CD4-positive, alpha-beta T cell treated with Interleukin-10 for 1 hour (primary cell): ENCODE data around the gene TIMM50.
"Not testable (repeated sequence)": the region's sequence is repeated elsewhere in the genome, so short reads cannot be mapped to it uniquely, and the experiment has no call there.

Experiments
- DNase-seq: peaks from one replicate; pipeline ENCODE4 v3.0.0-alpha.2; 2020

Gene TIMM50

DNA sequence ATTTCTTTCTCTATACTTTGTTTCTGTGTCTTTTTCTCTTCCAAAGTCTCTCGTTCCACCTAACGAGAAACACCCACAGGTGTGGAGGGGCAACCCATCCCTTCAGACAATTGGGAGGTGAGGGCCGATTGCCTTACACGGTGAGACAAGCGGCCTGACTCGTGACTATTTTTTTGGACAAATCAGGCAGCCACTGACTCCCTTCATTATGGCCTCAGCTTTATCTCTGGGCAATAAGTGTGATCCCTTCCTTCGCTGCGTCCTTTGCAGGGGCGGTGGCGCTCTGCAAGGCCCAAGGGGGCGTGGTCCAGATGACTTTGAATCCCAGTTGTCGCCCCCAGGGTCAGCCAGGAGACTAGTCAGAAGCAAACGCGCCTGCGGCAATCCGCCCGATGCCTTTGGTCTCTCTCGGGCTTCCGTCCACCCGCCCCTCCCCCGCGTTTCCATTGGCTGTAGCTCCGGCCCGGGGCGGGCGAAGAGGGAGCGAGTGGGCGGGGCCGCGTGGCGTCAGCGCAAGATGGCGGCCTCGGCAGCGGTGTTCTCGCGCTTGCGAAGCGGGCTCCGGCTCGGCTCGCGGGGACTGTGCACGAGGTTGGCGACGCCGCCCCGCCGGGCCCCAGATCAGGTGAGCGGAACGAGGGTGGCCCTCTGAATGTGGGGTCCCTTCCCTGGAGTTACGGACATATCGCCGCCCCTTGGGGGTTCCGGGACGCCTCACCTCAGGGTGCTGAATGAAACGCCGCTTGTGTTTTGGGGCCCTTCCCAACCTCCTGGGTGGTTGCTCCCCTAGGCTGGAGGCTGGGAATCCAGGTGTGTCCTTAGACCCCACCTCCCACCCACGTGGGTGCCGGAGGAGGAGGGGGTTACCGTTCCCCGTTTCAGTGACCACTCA, at the start of gene TIMM50:
TSS of gene TIMM50 (plus strand) at position 502 of the 892 bp plus-strand sequence. CDS start at position 518, 16 bp downstream.
- DNase-seq: peak; percentile 97

DNA sequence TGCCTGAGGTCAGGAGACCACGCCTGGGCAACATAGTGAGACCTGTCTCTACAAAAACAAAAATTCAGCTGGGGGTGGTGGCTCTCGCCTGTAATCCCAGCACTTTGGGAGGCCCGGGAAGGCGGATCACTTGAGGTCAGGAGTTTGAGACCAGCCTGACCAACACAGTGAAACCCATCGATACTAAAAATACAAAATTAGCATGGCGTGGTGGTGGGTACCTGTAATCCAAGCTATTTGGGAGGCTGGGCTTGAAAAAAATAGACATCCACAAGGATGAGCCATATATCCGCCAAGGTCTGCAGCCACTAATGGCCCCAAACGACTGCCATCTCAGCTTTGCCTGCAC, 48.0 kb upstream of the TIMM50 start:
- DNase-seq: peak; percentile 4

DNA sequence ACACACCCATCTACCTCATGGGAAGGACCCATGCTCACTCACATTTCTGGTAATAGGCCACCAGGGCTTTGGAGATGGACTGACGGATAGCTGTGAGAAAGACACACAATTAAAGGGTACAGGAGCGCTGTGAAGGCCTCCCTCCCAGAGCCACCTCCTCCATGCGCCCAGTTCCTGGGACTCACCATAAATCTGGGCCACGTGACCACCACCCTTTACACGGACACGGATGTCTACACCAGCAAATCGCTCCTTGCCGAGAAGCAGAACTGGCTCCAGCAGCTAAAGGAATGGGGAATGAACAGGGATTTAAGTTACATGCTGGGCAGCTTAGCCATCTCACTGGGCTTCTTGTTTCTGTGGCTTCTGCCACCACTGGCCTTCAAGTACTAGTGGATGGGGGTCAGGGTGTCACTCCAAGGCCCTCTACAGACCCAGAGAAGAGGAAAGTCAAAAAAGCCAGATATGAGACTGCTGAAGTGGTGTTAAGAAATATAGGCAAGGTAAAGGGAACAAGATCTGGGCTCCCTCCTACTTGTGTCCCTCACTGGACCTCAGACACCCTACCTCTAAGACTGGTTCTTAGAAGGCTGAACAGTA, 47.1 kb upstream of the TIMM50 start:
- DNase-seq: peak; percentile 6

DNA sequence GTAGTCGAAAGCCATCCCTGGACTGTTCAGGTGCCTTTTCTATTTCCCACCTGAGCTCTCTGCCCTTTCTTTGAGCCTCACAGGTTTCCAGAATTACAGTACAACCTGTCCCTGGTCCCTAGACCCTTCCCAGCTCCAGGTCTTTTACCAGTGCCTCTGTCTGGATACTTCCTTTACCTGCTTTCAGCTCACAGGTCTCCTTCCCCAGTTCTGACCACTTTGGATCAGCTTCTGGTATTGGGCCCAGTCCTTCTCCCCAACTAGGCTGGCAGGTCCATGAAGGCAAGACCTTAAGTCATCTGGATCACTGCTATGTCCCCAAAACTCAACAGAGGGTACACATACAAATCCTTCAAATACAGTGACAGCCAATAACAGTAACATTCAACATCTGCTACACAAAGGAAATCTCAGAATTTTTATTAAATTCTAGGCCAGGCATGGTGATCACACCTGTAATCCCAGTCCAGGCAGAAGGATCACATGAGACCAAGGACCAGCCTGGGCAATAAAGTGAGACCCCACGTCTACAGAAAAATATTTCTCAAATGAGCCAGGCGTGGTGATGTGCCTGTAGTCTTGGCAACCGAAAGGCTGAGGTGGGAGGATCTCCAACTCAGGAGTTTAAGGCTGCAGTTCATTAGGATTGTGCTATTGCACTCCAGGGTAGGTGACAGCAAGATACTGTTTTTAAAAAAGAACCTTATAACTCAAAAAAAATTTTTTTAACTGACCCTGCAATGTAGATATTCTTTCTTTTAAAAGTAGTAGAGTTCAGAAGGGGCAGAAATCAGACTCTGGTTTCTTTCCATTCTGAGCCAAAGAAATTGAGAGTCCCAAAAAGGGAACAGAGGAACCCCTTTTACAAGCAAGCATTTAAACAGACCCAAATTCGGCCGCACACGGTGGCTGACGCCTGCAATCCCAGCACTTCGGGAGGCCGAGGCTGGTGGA, 46.2 kb upstream of the TIMM50 start:
- DNase-seq: peak; percentile 19

DNA sequence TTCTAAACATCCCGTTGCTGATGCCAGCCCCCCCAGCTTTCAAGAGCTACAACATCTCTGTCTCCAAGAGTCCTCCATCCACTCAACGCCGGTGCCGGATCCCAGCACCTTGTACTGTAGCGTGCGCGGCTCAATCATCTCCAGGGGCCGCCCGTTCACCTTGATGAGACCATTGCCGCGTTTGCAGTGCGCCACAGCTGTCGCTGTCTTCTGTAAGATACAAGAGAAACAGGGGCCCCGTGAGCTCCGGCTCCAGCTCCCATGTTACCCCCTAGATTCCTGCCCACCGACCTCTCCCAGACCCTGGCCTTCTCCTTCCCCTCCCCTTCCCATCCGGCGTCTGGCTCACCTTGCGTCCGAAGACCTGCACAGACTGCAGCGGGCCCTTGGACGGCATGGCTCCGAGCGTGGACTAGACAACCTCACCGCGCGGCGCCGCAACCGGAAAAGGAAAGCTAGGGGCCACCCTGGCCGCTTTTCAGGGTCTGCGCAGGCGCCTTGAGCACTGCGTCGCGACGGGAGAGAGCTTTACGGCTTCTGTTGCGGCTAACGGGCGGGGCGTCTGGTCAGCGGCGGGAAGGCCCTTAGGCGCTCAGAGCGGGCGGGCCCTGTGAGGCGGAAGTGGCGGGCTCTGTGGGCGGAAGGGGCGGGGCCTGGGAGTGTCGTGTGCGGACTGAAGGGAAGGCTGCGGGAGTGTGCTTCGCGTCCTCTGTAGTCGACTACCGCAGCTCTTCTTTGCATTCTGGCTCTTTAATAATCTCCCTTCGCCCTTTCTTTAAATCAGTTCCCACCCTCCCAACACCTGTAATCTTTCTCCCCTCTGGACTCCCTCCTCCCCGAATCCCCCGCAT, 44.9 kb upstream of the TIMM50 start, which contains the start of gene RPS16:
TSS of gene RPS16 (minus strand) at position 451 of the 851 bp plus-strand sequence. CDS start at position 397, 54 bp downstream.
- peak; percentile 99 for DNase-seq

DNA sequence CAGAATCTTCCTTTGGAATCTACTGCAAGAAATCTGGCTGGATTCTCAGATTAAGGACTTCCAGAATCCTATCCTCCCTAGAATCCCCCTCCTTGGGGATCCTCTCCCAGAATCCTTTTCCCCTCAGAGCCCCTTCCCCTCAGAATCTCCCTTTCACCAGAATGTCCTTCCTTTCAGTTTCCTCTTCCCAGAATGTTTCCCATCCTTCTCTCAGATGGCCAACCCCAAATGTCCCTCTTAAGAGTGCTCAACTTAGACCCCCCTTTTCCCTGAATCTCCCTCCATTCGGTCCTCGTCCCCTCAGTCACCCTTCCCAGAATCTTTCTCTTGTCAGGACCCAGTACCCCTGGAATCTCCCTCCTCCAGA, 44.3 kb upstream of the TIMM50 start:
- no peak for DNase-seq

DNA sequence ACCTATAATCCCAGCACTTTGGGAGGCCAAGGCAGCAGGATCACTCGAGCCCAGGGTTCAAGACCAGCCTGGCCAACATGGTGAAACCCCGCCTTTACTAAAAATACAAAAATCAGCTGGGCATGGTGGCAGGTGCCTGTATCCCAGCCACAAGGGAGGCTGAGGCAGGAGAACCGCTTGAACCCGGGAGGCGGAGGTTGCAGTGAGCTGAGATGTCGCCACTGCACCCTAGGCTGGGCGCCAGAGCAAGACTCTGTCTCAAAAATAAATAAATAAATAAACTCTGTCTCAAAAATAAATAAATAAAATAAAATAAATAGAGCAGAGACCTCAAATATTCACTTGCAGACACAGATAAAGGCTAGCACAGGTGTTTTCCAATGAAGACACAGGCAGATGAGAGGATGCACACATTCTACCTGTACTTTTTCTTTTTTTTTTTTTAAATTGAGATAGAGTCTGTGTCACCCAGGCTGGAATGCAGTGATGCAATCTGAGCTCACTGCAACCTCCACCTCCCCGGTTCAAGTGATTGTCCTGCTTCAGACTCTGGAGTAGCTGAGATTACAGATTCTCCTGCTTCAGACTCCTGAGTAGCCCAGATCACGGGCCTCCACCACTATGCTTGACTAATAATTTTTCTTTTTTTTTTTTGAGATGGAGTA, 42.2 kb upstream of the TIMM50 start:
- no peak for DNase-seq

DNA sequence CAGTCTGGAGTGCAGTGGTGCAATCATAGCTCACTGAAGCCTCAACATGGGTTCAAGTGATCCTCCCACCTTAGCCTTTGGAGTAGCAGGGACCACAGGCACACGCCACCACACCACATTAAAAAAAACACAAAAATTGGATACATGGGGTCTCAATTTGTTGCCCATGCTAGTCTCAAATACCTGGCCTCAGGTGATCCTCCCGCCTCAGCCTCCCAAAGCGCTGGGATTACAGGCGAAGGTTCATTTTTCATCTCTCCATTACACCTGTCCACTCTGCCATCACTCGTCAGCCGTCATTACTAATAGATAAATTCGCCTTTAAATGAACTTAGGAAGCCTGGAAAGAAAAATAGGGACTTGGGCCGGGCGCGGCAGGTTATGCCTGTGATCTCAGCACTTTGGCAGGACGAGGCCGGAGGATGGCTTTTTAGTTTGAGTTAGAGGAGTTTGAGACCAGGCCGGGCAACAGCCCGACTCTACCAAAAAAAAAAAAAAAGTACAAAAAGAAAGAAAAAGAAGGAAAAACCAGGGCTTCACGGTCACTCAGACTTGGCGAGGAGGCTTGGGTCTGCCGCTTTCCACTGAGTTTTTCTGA, 35.9 kb upstream of the TIMM50 start:
- DNase-seq: no peak

DNA sequence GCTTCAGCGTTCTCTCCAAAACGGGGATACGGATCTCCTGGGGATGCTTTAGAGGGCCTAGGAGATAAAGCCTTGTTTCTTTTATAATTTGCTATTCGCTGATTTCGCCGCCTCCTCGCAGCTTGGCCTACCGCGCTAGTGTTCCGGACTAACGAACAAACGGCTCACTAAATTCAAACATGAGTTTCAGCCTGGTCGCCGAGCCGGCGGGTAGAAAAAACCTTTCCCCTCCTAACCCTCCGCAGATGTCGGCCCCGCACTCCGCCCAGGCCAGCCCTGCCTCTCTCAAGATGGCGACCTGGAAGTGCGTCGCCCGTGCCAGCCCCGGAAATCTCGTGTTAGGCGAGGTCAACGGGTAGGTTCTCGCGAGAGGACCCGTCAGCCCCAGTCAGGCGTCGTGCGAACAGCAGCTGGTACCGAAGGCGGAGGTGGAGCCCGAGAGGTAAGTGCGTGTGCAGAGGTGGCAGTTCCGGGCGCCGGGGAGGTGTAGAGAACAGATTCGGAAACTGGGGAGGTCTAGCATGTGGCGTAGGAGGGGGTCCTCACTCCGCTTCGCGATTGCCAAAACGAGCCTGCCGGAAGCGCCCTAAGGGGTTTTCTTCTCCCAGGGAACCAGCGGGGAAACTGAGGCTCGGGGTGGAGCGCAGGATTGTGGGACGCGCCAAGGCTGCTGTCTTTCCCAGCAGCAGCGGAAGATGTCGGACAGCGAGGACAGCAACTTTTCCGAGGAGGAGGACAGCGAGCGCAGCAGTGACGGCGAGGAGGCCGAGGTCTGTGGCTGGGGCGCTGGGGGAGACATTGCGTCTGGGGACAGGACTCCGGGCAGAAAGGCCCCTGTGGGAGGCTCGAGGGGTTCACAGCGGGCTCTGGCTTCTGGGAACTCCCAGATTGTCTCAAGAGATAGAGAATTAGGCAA, 35.2 kb upstream of the TIMM50 start, which contains the start of gene SUPT5H:
TSS of gene SUPT5H (plus strand) at position 387 of the 916 bp plus-strand sequence. CDS start at position 696, 309 bp downstream.
- DNase-seq: peak; percentile 99

DNA sequence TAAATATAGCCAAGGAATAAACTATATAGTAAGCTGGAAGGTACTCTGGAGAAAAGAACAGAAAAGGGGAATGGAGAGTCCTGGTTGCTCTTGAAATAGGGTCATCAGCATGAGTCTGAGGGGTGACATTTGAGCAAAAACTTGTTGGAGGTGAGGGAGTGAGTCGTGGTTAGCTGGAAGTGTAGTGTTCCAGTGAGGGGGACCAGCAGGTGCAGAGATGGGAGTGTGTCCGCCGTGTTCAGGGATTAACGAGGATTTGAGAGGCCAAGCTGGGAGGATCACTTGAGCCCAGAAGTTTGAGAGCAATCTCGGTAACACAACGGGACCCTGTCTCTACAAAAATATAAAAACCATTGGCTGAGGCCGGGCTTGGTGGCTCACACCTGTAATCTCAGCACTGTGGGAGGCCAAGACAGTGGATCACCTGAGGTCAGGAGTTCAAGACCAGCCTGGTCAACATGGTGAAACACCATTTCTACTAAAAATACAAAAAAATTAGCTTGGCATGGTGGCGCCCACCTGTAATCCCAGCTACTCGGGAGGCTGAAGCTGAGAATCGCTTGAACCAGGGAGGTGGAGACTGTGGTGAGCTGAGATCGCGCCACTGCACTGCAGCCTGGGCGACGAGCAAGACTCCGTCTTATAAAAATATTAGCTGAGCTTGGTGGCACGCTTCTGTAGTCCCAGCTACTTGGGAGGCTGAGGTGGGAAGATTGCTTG, 34.1 kb upstream of the TIMM50 start:
- no peak for DNase-seq

DNA sequence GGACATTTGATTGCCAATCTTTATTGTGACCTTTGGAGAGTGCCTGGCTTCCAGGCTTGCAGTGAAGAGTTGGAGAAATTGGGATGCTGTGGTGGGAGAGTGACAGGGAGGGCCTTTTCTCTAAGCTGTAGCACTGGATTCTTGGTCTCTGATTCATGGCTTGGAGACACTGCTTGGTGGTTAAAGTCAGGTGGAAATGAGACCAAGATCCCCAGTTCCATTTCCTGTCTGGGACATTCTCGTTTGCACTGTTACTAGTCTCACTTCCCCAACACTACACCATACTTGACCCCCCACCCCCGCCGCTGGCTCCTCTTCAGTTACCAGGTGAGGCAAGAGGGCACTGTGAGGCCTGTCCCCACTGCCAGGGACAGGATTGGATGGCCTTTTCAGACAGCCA, 32.4 kb upstream of the TIMM50 start:
- DNase-seq: no peak

DNA sequence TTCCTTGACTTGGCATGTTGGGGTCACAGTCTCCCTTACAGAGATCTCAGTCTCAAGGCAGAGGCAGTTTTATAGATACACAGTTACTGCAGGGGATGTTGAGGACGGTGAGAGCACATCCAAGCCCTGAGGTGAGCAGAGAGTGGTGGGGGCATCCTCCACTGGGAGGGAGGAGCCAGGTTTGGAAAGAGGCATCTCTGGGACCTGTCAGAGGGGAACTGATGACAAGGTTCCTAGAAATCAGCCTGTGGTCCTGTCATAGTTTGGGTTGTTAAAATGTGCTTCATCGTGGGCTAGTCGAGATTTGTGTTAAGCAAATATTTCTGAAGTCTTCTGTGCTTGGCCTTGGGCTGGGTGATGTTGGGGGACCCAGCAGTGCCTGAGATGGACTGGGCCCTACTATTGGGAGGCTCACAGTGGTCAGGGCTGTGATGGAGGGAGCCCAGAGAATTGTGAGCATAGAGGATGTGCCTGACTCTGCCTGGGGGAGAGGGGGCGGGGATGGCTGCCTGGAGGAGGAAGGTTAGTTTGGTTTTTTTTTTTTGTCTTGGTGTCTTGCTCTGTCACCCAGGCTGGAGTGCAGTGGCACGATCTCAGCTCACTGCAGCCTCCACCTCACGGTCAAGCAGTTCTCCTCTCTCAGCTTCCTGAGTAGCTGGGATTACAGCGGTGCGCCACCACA, 31.4 kb upstream of the TIMM50 start:
- DNase-seq: no peak

DNA sequence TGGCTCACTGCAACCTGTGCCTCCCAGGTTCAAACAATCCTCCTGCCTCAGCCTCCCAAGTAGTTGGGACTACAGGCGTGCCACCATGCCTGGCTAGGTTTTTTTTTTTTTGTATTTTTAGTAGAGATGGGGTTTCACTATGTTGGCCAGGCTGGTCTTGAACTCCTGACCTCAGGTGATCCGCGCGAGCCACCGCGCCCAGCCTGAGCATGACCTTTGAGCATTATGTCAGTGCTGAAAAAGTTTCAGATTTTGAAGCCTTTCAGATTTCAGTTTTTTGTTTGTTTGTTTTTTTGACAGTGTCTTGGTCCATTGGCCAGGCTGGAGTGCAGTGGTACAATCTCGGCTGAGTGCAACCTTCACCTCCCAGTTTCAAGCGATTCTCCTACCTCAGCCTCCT, 29.4 kb upstream of the TIMM50 start:
- DNase-seq: not testable (repeated sequence)

DNA sequence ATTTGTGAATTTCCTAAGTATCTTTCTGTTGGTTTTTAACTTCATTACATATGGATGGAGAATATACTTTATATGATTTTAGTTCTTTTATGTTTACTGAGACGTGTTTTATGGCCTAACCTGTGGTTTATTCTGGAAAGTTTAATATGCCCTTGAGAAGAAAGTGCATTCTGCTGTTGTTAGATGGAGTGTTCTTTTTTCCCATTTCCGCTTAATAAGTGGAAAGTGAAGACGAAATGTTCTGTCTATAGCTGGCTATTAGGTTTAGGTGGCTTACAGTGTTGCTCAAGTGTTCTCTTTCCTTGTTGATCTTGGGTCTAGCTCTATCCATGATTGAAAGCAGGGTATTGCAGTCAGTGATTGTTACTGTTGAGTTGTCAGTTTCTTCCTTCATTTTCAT, 17.2 kb upstream of the TIMM50 start:
- DNase-seq: no peak

DNA sequence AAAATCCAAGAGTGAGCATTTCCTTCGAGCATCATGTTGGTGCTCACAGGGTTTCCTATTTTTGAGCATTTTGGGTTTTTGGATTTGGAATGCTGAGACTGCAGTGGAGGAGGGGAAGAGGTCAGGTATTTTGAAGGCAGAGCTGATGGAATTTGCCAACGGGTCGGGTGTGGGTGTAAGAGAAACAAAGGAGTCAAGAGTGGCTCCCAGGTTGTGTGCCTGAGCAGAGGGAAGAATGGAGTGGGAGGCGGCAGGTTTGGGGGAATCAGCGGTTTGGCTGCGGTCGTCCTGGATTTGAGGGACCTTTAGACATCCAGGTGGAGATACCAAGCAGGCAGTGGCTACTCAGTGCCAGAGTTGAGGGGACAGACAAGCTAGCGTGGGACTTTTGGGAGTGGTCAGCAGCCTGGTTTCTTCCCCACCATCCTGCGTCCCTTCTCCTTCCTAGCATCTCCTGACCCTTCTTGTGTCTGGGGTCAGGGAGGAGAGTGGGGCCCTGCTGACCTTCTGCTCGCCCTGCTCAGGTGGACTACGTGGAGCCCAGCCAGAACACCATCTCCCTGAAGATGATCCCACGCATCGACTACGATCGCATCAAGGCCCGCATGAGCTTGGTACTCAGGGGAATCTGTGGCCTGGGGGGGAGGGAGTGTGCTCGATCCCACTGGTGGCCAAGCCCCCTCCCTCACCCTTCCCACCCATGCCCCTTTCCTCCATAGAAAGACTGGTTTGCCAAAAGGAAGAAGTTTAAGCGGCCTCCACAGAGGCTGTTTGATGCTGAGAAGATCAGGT, 14.5 kb upstream of the TIMM50 start:
- no peak for DNase-seq

DNA sequence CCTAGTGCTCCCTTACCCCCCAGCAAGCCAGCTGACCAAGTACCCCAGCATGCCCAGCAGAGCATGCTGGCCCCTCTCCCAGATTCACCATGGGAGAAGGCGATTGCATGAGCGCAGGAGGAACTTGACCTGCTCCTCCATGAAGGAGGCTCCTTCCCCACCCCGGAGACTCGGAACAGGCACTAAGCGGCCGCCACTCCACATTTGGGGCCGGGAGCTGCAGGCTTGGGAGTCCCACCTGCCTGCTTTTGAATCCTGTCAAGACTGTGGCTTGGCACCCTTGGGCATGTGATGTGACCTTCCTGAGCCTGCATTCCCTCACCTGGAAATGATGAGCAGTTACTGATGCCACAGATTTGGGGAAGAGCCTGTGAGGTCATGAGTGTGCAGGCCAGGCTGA, 12.7 kb upstream of the TIMM50 start:
- no peak for DNase-seq

DNA sequence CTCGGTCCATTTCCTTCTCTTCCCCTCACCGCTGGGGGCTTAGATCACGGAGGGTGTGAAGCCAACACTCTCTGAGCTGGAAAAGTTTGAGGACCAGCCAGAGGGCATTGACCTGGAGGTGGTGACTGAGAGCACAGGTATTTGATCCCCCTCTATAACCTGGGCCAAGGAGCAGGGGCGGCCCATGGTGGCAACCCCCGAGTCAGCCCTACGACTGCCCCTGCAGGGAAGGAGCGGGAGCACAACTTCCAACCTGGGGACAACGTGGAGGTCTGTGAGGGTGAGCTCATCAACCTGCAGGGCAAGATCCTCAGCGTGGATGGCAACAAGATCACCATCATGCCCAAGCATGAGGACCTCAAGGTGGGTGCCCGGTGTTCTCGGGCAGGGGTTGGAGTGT, 11.6 kb upstream of the TIMM50 start:
- DNase-seq: no peak

DNA sequence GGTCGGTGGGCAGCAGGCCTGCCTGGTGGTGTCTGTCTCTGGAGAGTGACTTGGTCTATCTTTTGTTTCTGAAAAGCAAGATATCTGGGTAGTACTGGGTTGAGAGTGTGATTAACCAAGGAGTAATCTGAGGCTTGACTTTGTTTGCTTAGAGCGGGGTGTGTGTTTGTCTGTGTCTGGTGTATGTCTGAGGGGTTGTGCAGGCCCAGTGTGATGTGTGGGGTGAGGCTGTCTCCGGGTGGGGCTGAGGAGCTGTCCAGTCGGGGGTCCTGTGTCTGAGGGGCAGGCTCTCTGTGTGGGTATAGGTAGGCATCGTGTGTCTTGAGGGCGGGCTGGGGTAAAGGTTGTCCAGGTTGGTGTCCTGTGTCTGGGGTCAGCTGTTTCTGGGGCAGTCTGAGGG, 11.1 kb upstream of the TIMM50 start:
- no peak for DNase-seq
